HUES6 (cell line): ENCODE data around the gene HINT1.

Experiments used
- H3K27ac ChIP-seq: 2 replicates; pipeline ENCODE4 v1.7.0; 2013; ENCODE audit warnings: low read depth, mild to moderate bottlenecking, low read length, inconsistent platforms
- H3K27me3 ChIP-seq: 2 replicates; pipeline ENCODE4 v1.6.1; 2013; ENCODE audit warnings: low read length; ENCODE audit not compliant: control insufficient read depth, insufficient read depth
- H3K36me3 ChIP-seq: 2 replicates; pipeline ENCODE4 v1.6.1; 2013; ENCODE audit warnings: low read length; ENCODE audit not compliant: control insufficient read depth, insufficient read depth
- H3K4me1 ChIP-seq: 2 replicates; pipeline ENCODE4 v1.6.1; 2013; ENCODE audit warnings: low read length; ENCODE audit not compliant: control insufficient read depth, insufficient read depth
- H3K4me3 ChIP-seq: 2 replicates; pipeline ENCODE4 v1.5.1; 2013; ENCODE audit warnings: low read depth, low read length
- H3K9ac ChIP-seq: one replicate; pipeline ENCODE4 v1.6.1; 2013; ENCODE audit warnings: mild to moderate bottlenecking, low read length
- H3K9me3 ChIP-seq: 2 replicates; pipeline ENCODE4 v1.6.1; 2013; ENCODE audit warnings: low read depth, low read length; ENCODE audit not compliant: control insufficient read depth, insufficient read depth

HINT1 gene

DNA sequence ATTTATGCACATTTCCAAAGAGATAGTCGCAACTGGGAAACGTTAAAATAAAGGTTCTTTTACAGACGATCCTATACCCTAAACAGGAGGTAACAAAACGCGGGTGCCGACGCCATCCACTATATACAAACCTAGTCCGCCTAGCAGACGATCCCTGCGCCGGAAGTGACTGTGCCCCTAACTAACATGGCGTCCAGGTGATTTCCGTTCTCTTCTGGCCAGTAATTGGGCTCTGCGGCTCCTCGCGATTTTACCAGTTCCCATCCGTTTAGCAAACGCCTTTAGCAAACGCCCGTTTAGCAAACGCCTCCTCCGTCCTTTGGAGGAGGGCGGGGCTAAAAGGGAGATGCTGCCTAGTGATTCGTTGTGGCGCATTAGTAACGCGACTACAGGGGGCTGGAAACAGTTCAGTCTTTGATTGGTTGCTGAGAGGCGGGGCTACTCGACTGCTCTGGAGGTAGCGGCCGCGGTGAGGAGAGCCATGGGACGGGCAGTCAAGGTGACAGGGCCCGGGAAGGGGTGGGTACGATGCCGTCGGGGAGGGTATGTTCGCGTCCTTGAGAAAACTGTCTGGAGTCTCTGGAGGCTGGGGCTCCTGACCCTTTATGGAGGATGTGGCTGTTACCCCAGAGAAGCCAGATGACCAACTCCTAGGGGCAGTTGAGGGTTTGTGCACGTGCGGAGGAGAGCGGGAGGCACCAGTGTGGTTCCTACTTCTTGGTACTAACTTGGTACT, 5.7 kb upstream of the HINT1 start, which contains the start of gene LYRM7:
LYRM7 (plus strand) TSS at position 405 of the 736 bp plus-strand sequence; CDS start at position 482, 77 bp downstream.
- Histone ChIP-seq H3K27ac (peak within 1 kb of the TSS; percentile 50; the same call in 1 of the 2 replicates), H3K4me3 (peak within 1 kb of the TSS; percentile 80), H3K9ac (peak within 1 kb of the TSS; percentile 78), H3K36me3 (no peaks in the 10 kb centered on the region), H3K4me1 (no peaks in the 10 kb centered on the region; the same call in 1 of the 2 replicates), H3K27me3 (no peaks in the 10 kb centered on the region), H3K9me3 (no peaks in the 10 kb centered on the region)

DNA sequence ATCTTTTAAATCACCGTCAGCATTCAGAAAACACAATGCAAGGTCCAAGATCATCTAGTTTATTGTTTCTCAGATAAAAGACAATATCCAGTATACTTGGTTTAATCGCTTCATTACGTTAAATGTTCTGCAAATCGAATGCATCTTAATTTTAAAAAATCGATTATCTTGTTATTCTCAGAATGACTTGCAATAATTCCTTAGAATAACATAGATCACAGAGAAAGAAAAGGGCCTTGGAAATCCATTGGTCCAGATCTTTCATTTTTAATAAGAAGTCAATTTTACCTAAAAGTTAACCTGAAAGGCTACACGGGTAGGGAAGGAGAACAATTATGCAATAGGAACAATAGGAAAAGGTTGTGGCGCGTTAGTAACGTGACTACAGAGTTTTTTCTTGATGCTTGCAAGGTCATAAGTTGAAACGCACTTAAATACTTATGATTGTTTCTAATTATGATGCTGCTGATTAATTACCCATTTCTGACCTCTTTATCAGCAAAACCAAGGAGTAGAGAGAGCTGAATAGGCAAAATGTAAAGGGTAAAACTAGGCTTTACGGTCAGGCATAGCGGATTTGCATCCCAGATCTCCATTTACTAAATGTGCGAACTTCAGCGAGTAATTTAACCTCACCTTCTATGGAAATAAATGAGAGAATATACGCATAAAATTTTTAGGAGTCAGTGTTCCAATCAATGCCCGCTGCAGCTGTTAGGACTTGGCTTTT, 4.9 kb upstream of the HINT1 start:
- H3K36me3 ChIP-seq = no peaks in the 10 kb centered on the region; the same call in 1 of the 2 replicates
- no peaks in the 10 kb centered on the region for H3K27me3 ChIP-seq
- no peaks in the 10 kb centered on the region for H3K9me3 ChIP-seq
- H3K9ac ChIP-seq = peak overlapping the region; percentile 78
- peaks cover 3% of the 10 kb centered on the region; the same call in 1 of the 2 replicates for H3K4me1 ChIP-seq
- peak overlapping the region; percentile 50; the same call in 1 of the 2 replicates for H3K27ac ChIP-seq
- peak overlapping the region; percentile 80 for H3K4me3 ChIP-seq

DNA sequence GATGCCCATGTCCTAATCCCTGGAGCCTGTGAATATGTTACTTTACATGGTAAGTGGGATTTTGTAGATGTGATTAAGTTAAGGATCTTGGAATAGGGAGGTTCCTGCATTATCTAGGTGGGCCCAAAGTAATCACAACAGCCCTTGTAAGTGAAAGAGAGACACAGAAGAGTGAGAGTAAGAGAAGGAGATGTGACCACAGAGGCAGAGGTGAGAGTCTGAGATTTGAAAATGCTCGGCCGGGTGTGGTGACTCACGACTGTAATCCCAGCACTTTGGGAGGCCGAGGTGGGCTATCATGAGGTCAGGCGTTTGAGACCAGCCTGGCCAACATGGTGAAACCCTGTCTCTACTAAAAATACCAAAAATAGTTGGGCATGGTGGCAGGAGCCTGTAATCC, 2.6 kb upstream of the HINT1 start:
- H3K27me3 ChIP-seq = no peaks in the 10 kb centered on the region
- H3K9ac ChIP-seq = no peak overlapping the region
- no peak overlapping the region for H3K27ac ChIP-seq
- H3K36me3 ChIP-seq = peaks cover 1% of the 10 kb centered on the region
- peaks cover 6% of the 10 kb centered on the region; the same call in 1 of the 2 replicates for H3K4me1 ChIP-seq
- no peaks in the 10 kb centered on the region for H3K9me3 ChIP-seq
- no peak overlapping the region for H3K4me3 ChIP-seq

DNA sequence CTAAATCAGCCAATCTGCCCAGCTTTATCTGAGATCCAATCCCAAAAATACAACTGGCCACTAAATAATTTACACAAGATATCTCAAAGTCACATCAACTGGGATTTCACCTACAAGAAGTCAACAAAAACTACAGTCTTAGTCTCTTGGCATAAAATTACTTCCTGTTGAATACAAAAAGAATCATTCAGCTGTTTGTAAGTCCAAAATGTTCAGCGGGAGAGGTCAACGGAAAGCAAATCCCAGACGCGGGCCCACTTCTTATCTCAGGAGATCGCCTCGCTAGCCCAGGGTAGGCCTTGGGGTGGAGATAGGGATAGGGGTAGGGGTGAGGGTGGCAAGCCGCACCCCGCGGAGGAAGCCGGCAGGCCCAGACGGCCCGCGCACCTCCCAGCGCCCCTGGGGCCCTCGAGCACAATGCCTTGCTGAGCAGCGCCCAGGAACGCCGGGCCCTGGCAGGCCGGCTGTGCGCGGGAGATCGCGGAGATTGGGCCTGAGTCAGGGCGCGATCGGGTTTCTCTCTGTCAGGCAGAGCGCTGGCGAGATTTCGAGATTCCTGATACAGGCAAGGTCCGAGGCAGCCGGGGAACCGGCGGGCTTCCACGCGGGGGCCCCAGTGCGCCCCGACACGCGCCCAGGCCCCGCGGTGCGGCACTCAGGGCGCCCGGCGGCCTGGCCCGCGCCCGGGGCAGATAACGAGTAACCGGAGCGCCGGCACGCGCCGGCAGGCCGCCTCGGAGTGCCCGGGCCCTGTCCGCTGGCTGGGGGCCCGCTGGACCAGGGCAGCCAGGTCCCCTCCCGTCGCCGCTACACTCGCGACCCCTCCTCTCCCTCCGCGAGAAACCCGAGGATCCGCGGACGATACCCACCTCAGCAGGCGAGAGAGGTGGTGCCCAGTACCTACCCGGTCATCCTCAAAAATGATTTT, 601 bp downstream of the HINT1 start:
- Histone ChIP-seq H3K4me1 (peaks cover 6% of the 10 kb centered on the region; the same call in 1 of the 2 replicates), H3K4me3 (peak overlapping the region; percentile 98), H3K36me3 (peaks cover 33% of the 10 kb centered on the region), H3K9ac (peak overlapping the region; percentile 99), H3K27ac (peak overlapping the region; percentile 90), H3K27me3 (no peaks in the 10 kb centered on the region), H3K9me3 (no peaks in the 10 kb centered on the region)

DNA sequence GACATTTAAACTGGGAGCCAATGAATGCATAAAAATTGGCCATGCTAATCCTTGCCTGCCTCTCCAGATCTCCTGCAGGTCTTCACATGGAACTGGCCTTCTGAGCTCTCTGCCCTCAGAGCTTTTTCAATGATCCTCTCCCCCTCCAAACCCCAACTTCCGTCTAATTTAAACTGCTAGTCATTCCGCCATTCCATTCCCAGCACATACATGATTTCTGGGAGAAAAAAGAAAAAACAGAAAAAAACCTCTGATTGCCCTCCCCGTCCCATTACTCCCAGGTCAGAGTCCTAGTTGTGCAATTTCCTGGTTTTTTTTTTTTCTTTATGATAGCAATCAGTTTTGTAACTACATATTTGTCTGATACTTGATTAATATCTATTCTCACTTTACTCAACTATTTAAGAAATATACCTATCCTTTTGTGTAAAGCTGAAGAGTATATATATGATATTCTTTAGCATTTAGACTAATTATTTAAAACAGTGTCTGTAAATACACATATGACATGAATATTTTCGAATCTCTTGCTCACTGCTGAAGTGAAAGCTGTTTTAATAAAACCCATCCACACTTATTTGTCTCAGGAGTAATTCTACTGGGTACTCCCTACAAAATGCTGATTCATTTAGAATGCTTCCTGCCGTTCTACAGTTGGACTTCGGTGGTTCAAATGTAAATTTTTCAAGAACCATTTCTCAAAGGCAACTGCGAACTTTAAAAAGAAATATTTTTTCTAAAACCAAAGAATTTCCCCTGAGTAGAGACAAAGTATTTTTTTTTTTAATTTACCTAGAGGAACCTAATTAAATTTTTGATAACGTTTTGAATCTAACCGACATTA, 1.6 kb downstream of the HINT1 start:
- Histone ChIP-seq H3K9me3 (no peaks in the 10 kb centered on the region), H3K4me3 (peak overlapping the region; percentile 98), H3K27me3 (no peaks in the 10 kb centered on the region), H3K36me3 (peaks cover 42% of the 10 kb centered on the region), H3K4me1 (peaks cover 6% of the 10 kb centered on the region; the same call in 1 of the 2 replicates), H3K27ac (peak overlapping the region; percentile 90), H3K9ac (peak overlapping the region; percentile 99)

DNA sequence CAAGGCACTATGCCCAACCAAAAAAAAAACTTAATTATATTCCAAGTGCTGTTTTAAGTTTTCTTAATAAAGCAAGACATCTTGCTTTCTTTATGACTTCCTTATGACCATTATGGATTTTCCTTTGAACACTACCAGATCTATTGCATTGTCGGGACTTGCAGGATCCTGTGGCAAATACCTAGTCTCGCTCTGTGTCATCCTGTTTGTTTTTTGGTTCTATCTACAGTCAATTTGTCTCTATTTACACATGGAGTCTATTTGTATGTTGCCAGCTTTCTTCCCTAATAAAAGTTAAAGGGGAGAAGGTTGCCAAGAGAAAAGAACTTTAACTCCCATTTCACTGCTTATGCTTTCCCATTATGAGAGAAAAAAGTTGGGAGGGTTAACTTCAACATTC, 4.9 kb downstream of the HINT1 start:
- no peaks in the 10 kb centered on the region for H3K27me3 ChIP-seq
- no peak overlapping the region for H3K9ac ChIP-seq
- H3K36me3 ChIP-seq = peaks cover 46% of the 10 kb centered on the region
- H3K4me3 ChIP-seq = no peak overlapping the region
- no peaks in the 10 kb centered on the region for H3K9me3 ChIP-seq
- peaks cover 3% of the 10 kb centered on the region; the same call in 1 of the 2 replicates for H3K4me1 ChIP-seq
- H3K27ac ChIP-seq = no peak overlapping the region

DNA sequence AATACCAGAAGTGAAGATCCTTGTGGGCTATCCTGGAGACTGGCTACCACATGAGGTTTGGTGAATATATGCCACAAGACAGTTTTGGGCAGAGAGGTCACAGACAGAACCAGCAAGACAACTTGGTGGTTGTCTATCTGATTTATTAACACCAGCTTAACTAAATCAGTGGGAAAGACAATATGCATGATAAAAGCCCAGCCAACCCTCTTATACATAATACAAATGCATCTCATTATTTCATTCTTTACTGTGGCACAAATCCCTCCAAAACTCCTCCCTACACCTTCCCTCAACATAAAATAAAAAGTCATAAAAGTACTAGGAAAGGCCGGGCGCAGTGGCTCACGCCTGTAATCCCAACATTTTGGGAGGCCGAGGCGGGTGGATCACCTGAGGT, 8.1 kb downstream of the HINT1 start:
- Histone ChIP-seq H3K27ac (no peak overlapping the region), H3K4me1 (no peaks in the 10 kb centered on the region), H3K4me3 (no peak overlapping the region), H3K9me3 (no peaks in the 10 kb centered on the region), H3K9ac (no peak overlapping the region), H3K27me3 (no peaks in the 10 kb centered on the region), H3K36me3 (peaks cover 38% of the 10 kb centered on the region)

DNA sequence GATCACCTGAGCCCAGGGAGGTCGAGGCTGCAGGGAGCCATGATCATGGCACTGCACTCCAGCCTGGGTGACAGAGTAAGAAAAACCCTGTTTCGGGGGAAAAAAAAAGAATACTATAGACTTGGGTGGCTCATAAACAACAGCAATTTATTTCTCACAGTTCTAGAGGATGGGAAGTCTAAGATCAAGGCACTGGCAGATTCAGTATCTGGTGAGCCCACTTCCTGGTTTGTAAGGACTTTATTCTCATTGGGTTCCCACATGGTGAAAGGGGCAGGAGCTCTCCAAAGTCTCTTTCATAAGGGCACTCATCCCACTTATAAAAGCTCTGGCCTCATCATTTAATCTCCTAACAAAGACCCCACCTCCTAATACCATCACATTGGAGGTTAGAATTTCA, 8.7 kb downstream of the HINT1 start:
- H3K36me3 ChIP-seq = peaks cover 32% of the 10 kb centered on the region
- H3K4me1 ChIP-seq = no peaks in the 10 kb centered on the region

DNA sequence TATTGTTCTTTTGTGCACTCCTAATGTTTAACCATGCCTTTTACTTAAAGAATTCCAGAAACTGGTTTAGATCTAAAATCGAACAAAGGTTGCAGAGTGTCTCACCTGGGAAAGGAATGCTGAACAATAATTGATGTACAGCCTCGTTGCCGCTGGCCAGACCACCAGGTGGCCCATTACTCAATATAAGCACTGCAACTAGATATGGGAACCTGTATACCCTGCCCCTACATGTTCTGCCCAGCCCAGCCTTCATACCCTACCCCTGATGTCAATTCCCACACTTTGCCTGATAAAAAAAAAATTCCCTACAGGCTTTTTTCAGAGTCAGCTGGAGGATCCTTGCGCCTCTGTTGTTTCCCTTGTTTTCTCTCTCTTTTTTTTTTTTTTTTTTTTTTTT, 13.8 kb downstream of the HINT1 start:
- H3K9ac ChIP-seq = no peak overlapping the region

More for the DNA sequence above, 8.7 kb downstream of the HINT1 start:
- Histone ChIP-seq H3K9me3 (no peaks in the 10 kb centered on the region), H3K9ac (no peak overlapping the region), H3K4me3 (no peak overlapping the region), H3K27ac (no peak overlapping the region), H3K27me3 (no peaks in the 10 kb centered on the region)

DNA sequence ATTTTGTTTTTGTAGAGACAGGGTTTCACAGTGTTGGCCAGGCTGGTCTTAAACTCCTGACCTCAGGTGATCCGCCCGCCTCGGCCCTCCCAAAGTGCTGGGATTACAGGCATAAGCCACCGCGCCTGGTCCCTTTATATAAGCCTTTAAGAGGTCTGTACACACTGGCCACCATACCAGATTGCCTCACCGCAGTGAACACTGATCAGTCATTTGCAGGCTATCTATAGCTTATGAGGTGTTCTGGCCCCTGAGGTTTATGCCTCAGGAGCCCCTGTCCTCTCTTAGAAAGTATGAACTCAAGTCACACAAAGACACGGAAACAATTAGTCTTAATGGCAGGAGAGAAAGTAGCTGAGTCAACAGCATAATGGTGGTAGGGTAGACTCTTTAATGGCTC, 14.6 kb downstream of the HINT1 start:
- no peak overlapping the region for H3K27ac ChIP-seq
- no peaks in the 10 kb centered on the region for H3K27me3 ChIP-seq
- no peaks in the 10 kb centered on the region for H3K9me3 ChIP-seq
- H3K4me1 ChIP-seq = no peaks in the 10 kb centered on the region
- H3K36me3 ChIP-seq = no peaks in the 10 kb centered on the region
- no peak overlapping the region for H3K4me3 ChIP-seq
- no peak overlapping the region for H3K9ac ChIP-seq

More for the DNA sequence above, 13.8 kb downstream of the HINT1 start:
- Histone ChIP-seq H3K27ac (no peak overlapping the region), H3K4me3 (no peak overlapping the region), H3K36me3 (no peaks in the 10 kb centered on the region), H3K9me3 (no peaks in the 10 kb centered on the region), H3K27me3 (no peaks in the 10 kb centered on the region), H3K4me1 (no peaks in the 10 kb centered on the region)
